DMS79 (cell line): ENCODE measurements around the gene FGF11.

Source experiments
- DNase-seq: peaks from one replicate; lab custom pipeline; 2025; lab: John Stamatoyannopoulos, UW

FGF11 gene

DNA sequence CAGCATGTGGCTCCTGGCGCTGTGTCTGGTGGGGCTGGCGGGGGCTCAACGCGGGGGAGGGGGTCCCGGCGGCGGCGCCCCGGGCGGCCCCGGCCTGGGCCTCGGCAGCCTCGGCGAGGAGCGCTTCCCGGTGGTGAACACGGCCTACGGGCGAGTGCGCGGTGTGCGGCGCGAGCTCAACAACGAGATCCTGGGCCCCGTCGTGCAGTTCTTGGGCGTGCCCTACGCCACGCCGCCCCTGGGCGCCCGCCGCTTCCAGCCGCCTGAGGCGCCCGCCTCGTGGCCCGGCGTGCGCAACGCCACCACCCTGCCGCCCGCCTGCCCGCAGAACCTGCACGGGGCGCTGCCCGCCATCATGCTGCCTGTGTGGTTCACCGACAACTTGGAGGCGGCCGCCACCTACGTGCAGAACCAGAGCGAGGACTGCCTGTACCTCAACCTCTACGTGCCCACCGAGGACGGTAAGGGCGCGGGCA is 31.0 kb upstream of the FGF11 start:
- DNase-seq, result no peak

DNA sequence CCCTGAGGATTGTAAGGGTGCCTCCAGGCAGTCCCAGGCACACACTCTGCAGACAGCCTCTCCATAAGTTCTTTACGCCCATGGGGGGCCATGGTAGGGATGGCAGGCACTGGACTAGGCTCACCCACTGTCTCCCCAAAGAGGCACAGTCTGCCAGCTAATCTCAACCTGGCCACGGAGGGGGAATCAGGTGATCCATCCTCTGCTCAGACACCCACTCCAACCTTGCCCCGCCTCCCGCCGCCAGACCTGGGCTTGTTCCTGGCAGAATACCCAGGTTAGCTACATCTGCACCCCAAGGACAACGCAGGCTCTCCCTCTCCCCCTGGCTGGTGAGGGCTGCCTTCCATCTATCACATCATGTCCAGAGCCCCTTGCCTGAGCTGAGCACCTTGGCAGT is 30.4 kb upstream of the FGF11 start:
- DNase-seq, result no peak

DNA sequence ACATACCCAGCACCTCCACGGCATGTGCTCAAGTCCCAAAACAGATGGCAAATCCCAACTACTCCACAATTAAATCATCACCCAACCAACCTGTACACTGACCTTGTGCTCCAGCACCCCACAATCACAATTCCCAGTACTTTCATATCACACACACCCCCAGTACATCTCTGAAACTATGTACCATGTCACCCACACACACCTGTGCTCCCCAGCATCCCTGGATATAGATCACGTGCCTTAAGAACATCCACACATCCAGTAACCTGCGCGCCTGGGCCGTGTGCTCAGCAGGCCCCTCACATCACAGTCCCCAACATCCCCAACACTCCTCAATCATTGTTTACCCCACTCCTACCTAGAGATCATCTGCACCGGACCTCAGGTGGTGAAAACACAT is 29.6 kb upstream of the FGF11 start:
- DNase-seq, result no peak

DNA sequence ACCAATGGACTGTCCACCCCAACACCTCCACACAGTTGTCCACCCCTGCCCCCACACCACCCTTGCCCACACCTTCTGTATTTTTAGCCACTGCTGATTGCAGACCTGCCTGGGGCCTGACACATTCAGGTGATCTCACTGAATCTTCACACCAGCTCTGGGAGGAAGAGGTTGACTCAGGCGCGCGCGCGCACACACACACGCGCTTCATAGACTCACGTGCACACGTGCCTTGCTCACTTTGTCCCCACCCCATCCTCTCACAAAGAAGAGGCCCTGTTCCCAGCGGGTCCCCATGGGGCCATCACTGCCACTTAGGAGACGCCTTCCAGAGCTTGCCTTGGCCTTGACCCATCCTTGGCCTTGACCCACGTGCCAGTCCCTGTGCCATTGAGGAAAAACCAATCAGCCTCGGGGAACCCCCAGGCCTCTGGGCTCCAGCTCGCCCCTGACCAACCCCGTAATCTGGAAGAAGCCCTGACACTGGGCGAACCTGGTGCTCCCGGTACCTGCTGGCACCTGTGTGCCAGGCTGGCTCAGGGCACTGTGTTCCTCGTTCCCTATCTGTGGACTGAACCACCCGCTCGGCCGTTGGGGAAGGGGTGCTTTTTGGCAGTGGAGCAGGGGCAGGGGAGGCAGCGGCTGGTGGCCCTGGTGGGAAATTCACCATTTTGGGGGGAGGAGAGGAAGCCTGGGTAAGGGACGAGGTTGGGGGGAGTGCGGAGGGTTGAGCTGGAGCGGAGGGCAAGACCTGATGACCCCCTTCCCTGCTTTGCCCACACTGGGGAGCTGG is 28.5 kb upstream of the FGF11 start:
- no peak for DNase-seq

DNA sequence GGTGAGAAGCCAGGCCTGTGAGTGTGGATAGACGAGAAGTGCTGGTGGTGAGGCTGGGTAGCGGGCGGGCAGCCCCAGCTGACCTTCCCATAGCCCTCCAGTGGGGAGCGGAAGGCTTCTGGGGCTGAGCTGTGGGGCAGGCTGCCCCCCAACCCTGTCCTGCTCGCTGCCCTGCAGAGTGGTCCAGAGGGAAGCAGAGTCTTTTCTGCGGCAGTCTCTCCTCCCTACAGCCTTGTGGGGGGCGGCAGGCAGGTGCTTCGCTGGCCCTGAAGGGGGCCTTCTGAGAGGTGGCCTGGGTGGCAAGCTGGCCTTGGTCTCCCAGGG is 27.9 kb upstream of the FGF11 start:
- no peak for DNase-seq

DNA sequence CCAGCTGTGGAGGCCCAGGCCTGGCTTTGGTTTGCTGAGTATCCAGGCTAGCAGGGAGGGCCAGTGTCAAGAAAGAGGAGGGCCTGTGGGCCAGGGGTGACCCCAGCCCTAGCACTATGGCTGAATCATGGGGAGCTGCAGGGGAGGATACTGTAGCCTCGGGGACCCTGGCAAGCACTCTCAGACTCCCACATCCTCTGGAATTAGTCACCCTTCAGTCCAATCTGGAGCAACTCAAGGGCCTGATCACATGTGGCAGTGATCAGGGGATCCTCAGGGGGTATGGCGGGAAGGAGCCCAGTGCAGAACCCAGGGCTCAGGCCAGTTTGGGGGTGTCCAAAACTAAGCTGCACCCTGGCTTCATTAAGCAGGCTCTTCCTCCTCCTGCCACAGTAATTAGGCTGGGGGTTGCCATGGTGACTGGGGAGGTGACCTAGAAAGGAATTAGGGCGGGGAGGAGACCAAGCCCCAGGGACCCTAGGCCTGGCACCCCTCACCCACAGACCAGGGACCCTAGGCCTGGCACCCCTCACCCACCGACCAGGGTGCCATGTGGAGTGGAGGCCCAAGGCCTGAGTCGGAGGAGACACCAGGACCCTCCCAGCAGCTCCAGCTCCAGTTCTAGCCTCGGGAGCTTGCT is 25.8 kb upstream of the FGF11 start:
- no peak for DNase-seq

DNA sequence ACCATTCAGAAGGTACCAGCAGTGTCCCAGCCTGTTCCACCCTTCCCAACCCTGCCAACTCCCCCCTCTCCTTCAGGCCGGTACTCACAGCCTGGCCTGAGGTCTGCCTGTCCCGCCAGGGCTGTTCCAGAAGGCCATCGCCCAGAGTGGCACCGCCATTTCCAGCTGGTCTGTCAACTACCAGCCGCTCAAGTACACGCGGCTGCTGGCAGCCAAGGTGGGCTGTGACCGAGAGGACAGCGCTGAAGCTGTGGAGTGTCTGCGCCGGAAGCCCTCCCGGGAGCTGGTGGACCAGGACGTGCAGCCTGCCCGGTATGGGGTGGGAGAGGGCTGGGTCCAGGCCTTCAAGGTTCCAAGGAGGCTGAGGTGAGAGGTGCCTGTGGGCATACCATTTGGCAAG is 24.5 kb upstream of the FGF11 start:
- DNase-seq, result no peak

DNA sequence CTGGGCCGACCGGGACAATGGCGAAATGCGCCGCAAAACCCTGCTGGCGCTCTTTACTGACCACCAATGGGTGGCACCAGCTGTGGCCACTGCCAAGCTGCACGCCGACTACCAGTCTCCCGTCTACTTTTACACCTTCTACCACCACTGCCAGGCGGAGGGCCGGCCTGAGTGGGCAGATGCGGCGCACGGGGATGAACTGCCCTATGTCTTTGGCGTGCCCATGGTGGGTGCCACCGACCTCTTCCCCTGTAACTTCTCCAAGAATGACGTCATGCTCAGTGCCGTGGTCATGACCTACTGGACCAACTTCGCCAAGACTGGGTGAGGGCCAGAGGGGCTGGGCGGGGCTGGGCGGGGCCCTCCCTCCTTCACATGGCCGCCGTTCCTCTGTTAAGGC is 23.5 kb upstream of the FGF11 start:
- no peak for DNase-seq

DNA sequence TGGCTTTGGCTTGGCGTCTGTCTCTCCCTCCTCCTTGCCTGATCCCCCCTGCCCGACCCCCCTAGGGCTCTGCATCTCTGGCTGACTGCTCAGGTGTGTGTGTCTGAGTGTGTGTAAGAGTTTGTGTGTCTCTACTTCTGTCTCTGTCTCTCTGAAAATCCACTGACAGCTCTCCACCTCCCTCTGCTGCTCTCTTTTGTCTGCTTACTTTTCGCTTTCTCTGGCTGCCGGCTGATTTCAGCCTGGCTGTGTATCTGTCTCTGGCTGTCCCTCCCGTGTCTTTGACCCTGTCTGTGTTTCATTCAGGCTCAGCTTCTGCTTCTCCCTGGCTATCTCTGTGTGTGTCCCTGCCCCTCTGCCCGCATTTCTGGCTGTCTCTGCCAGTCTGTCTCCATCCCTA is 23.0 kb upstream of the FGF11 start:
- DNase-seq, result no peak

DNA sequence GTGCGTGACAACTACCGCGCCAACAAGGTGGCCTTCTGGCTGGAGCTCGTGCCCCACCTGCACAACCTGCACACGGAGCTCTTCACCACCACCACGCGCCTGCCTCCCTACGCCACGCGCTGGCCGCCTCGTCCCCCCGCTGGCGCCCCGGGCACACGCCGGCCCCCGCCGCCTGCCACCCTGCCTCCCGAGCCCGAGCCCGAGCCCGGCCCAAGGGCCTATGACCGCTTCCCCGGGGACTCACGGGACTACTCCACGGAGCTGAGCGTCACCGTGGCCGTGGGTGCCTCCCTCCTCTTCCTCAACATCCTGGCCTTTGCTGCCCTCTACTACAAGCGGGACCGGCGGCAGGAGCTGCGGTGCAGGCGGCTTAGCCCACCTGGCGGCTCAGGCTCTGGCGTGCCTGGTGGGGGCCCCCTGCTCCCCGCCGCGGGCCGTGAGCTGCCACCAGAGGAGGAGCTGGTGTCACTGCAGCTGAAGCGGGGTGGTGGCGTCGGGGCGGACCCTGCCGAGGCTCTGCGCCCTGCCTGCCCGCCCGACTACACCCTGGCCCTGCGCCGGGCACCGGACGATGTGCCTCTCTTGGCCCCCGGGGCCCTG is 22.2 kb upstream of the FGF11 start:
- DNase-seq, result no peak

DNA sequence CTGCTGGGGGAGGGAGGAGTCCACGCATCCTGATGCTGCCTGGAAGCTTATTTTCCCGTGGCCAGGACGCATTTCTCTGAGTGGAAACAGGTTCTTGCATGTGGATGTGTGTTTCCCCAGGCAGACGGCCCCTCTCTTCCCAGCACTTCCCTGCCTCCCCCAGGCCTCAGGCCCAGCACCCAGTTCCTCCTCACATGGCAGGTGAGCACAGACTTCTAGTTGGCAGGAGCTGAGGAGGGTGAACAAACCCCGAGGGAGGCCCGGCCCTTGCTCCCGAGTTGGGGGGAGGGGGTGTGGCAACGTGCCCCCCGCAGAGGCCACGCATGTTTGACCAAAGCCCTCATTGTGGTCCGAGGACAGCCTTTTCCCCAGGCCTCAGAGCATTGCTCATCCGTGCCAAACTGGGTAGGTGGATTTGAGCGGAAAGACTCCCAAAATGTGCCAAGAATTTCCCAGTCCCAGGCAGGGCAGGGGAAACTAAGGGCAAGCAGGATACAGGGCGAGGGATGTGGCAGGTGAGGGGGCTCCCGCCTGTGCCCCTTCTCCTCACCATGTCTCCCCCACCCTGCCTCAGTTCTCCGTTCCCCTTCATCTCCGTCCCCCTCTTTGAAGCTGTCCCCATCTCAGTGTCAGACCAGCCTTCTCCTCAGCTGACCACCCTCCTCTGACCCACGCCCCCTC is 20.7 kb upstream of the FGF11 start:
- DNase-seq, result no peak

DNA sequence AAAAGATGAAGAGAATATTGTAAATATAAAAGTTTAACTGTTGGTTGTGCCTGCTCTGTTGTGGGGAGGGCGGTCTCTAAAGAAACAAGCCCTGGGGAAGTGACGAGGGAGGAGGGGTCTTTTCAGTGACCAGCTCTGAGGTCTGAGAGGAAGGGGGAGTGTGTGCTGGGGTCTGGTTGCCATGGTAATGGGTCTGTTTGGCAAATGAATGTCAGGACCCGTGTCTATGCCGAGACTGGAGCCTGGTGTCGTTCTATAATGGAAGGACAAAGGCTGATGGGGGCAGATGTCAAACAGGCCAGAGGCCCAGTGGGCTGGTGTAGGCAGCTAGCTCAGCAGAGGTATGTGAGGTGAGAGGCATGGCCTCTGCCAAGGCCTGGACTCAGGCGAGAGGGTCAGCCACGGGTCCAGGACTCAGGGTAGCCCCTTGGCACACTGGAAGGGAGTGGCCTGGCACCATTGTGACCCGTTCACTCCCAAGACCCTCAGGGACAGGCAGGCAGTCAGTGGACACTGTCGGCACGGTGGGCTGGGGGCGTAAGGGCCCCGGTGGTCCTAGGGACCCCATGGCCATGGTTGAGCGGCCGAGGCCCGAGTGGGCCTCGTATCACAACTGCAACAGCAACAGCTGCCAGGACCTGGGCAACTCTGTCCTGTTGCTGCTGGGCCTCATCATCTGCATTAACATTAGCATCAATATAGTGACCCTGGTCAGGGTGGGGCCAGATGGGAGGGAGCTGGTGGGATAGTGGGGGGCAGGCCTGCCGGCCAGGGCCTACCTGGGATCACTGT is 19.3 kb upstream of the FGF11 start, which contains the start of gene SPEM1:
SPEM1 (plus strand) TSS at position 506 of the 792 bp plus-strand sequence; CDS start at position 567, 61 bp downstream.
- no peak for DNase-seq

DNA sequence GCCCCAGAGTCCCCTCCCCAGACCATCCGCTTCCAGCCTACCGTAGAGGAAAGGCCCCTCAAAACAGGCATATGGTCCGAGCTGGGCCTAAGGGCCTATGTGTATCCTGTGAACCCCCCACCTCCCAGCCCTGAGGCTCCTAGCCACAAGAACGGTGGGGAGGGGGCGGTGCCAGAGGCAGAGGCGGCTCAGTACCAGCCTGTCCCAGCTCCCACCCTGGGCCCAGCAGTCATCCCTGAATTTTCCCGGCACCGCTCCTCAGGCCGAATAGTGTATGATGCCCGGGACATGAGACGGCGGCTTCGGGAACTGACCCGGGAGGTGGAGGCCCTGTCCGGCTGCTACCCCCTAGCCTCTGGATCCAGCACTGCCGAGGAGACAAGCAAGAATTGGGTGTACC is 18.1 kb upstream of the FGF11 start:
- DNase-seq, result no peak

DNA sequence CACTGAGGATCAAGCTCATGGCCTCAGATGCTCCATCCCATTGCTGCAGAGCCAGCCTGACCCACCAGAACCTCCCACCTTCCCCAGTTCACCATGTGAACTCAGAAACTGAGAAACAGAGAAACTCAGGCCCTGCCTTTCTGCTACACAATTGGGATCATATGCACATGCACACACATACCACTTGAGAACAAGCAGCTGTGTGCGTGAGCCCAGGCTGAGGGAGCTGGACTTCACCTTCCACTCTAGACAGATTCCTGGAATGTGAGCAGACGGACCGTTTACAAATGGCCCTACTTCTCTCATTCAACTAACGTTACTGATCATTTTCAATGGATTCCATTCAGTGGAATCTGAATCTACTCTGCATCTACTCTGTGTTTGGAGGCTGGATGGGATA is 15.6 kb upstream of the FGF11 start:
- no peak for DNase-seq

DNA sequence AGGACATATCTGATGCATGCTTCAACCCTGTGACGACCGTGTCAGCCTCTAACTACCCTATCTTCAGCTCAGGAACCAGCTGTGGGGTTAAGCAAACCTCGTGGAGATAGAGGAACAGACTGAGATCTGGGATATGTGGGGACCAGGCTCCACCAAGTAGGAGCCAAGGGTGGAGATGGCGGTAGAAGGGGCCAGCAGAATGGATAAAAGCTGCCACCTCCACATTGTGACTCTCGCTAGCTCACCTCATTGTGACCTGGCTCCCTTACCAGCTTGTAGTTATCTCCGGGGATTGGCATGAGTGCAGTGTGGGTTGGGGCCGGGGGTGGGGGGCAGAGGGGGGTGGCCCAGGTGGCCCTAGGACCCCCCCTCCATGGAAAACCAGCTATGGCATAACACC is 14.0 kb upstream of the FGF11 start, which contains the start of gene SPEM2:
SPEM2 (plus strand) TSS at position 301 of the 400 bp plus-strand sequence; CDS start at position 374, 73 bp downstream.
- DNase-seq, result no peak

DNA sequence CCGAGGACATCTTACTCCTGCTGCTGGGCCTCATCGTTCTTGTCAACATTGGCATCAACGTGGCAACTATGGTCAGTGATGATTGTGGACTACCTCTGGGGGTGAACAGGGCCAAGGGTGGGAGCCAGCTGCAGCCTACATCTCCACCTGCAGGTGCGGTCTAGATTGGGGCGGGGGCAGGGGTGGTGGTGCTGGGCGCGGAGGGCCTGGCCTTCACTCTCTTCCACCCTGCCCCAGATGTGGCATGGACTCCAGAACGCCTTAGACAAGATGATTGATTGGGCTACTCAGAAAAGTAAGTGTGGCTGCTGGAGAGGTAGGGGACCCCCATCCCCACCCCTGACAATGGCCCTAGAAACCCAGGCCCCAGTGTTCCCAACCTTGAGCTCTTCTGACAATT is 13.6 kb upstream of the FGF11 start:
- no peak for DNase-seq

DNA sequence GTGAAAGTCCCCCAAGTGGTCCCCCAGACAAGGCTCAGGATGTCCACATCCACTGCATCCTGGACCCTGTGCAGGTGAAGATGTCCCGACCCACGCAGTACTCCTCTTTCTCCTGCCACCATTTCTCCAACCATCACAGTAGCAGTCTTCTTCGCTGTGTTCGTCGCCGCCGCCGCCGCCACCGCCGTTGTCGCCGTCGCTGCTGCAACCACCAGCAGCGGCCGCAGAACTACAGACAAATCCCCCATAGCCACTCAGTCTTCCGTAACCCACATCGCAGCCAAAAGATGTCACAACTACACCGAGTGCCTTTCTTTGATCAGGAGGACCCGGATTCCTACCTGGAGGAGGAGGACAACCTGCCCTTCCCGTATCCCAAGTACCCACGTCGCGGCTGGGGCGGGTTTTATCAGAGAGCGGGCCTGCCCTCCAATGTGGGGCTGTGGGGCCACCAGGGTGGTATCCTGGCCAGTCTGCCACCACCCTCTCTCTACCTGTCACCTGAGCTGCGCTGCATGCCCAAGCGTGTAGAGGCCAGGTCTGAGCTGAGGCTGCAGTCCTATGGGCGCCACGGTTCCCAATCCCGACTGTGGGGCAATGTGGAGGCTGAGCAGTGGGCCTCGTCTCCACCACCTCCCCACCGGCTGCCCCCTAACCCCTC is 13.0 kb upstream of the FGF11 start:
- DNase-seq, result no peak

DNA sequence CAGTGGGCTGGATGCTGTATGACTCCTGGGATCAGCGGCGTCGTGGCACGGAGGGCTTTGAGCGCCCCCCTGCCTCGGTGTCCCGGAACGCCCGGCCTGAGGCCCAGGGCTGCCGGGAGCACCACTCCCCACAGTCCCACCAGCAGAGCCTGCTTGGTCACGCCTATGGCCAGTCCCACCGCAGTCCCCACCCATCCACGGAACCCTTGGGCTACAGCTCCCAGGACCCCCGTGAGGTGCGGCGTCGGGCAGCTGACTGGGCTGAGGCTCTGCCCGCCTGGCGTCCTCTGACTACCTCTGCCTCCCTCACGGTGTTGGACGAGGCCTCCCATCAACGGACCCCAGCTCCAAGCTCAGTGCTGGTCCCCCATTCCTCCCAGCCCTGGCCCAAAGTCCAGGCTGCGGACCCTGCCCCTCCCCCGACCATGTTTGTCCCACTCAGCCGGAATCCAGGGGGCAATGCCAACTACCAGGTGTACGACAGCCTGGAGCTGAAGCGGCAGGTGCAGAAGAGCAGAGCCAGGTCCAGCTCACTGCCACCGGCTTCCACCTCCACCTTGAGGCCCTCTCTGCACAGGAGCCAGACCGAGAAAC is 12.3 kb upstream of the FGF11 start:
- no peak for DNase-seq

DNA sequence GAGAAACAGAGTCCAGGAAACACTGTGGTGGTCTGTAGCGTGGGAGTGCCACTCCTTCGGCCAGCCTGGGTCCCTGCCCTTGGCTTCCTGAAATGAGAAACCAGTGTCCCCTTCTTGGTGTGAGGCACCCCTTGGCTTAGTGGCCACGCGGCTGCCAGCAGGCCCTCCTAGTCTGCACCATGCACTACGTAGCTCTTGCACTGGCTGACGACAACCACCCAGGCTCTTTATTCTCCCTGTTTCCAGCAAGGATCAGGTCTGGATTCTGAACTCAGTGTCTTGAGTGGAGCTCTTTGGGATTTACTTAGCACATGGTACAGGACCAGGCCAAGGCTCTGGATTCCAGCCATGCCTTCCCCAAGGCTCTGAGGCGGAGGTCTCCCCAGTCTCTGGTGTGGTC is 11.8 kb upstream of the FGF11 start:
- no peak for DNase-seq

DNA sequence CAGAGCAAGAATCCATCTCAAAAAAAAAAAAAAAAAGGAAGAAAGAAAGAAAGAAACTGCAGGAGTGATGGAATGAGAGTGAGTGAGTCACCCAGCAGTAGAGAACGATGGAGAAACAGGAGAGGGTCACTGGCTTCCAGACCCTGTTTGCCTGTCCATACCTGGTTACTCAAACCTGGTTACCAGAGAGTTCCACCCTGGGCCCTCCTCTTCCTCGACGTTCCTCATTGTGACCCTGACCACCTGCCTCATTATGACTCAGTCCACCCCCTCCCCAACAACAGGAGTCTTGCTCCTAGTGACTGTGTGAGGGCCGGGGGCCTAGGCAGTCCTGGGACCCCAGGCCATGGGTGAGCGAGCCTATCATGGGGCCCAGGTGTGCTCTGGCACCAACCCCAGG is 10.8 kb upstream of the FGF11 start, which contains the start of gene SPEM3:
SPEM3 (plus strand) TSS at position 301 of the 400 bp plus-strand sequence; CDS start at position 347, 46 bp downstream.
- no peak for DNase-seq

DNA sequence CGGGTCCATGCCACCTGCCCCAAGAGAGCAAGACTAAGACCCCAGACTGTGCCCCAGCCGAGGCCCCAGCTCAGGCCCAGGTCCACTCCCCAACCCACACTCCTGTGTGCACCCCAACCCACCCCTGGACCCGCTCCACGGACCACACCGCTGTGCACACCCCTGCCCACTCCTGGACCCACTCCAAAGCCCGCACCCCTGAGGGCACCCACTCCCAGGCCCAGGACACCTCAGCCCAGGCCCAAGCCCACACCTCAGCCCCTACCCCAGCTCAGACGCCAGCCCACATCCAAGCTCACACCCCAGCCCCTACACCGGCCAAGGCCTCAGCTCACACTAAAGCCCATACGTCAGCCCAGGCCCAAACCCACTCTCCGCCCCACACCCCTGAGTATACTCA is 9.6 kb upstream of the FGF11 start:
- DNase-seq, result no peak
